K562 (cell line): ENCODE results near the gene GDF11.

ENCODE experiments used
- CREB1 ChIP-seq, 2 experiments: sonication (generic) in 1 of 2; formaldehyde crosslinking in 1 of 2; IDR thresholded peaks; 2 replicates each; pipeline versions ENCODE4 v1.6.1 to v1.8.0; 2012 to 2022; ENCODE audit warnings: inconsistent platforms in 1 of 2, mild to moderate bottlenecking in 1 of 2, missing genetic modification reagents in 1 of 2, moderate library complexity in 1 of 2
- EZH2 ChIP-seq: IDR thresholded peaks from 2 replicates; pipeline ENCODE4 v1.6.1; 2012; ENCODE audit warnings: low read depth, mild to moderate bottlenecking, inconsistent platforms, low read length, borderline replicate concordance
- FUS ChIP-seq: fragments of 200-400 bp; formaldehyde crosslinking; optimal IDR thresholded peaks from 2 replicates; pipeline ENCODE3; 2017; ENCODE audit warnings: low read depth, low read length
- OTX1 ChIP-seq: fragments of 450-650 bp; formaldehyde crosslinking; IDR thresholded peaks from 2 replicates; pipeline ENCODE4 v1.4.0; 2022; ENCODE audit warnings: mild to moderate bottlenecking
- RB1 ChIP-seq: fragments of 450-650 bp; IDR thresholded peaks from 2 replicates; pipeline ENCODE4 v1.6.1; 2017; ENCODE audit warnings: low read depth, mild to moderate bottlenecking
- SMARCE1 ChIP-seq: fragments of 450-650 bp; IDR thresholded peaks from 2 replicates; pipeline ENCODE4 v1.7.1; 2016; ENCODE audit warnings: mild to moderate bottlenecking
- SNRNP70 ChIP-seq: fragments of 200-400 bp; formaldehyde crosslinking; optimal IDR thresholded peaks from 2 replicates; pipeline ENCODE3; 2017; ENCODE audit warnings: low read depth, low read length
- THAP7 ChIP-seq: fragments of 250-450 bp; sonication (Bioruptor Pico); IDR thresholded peaks from 2 replicates; pipeline ENCODE4 v1.5.0; 2021
- YBX1 ChIP-seq: fragments of 450-650 bp; IDR thresholded peaks from 2 replicates; pipeline ENCODE4 v1.7.1; 2016; ENCODE audit warnings: mild to moderate bottlenecking
- ZNF282 ChIP-seq: sonication (generic); formaldehyde crosslinking; IDR thresholded peaks from 2 replicates; pipeline ENCODE4 v1.8.1; 2023; ENCODE audit warnings: missing genetic modification reagents
- TF ChIP-seq, protein P1 (sequence below), 3 experiments: IDR thresholded peaks in 2 of 3; conservative IDR thresholded peaks in 1 of 3; 2 replicates each; pipeline ENCODE4 v1.5.1; 2011 to 2012; ENCODE audit warnings: low read length in 3 of 3, mild to moderate bottlenecking in 3 of 3, control low read depth in 2 of 3, improper control_type of control experiment in 1 of 3, inconsistent platforms in 1 of 3, low read depth in 1 of 3, mixed read lengths in 1 of 3, moderate library complexity in 1 of 3; ENCODE audit not compliant: insufficient read depth in 2 of 3

GRCh38 chr12:55703901-55704761 is 38.8 kb upstream of the GDF11 start:
- TF ChIP-seq RB1 (no peak), FUS (no peak), CREB1 (IDR thresholded peaks at IDR 0.05) (no peak), CREB1 (CRISPR knock-in tag; IDR thresholded peaks at IDR 0.05) (no peak), YBX1 (no peak), SMARCE1 (no peak), THAP7 (CRISPR knock-in tag) (no peak), EZH2 (no peak), OTX1 (no peak), SNRNP70 (no peak), ZNF282 (no peak)
- TF ChIP-seq, protein P1, sequence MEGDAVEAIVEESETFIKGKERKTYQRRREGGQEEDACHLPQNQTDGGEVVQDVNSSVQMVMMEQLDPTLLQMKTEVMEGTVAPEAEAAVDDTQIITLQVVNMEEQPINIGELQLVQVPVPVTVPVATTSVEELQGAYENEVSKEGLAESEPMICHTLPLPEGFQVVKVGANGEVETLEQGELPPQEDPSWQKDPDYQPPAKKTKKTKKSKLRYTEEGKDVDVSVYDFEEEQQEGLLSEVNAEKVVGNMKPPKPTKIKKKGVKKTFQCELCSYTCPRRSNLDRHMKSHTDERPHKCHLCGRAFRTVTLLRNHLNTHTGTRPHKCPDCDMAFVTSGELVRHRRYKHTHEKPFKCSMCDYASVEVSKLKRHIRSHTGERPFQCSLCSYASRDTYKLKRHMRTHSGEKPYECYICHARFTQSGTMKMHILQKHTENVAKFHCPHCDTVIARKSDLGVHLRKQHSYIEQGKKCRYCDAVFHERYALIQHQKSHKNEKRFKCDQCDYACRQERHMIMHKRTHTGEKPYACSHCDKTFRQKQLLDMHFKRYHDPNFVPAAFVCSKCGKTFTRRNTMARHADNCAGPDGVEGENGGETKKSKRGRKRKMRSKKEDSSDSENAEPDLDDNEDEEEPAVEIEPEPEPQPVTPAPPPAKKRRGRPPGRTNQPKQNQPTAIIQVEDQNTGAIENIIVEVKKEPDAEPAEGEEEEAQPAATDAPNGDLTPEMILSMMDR (IDR thresholded peaks at IDR 0.05 in 2 of 3, conservative IDR thresholded peaks at IDR 0.05 in 1 of 3; ENCODE audit: insufficient read depth in 2 of 3, low read depth in 1 of 3, low read length in 3 of 3), result no peak
